Upper lobe of left lung (tissue), 4 donors: ENCODE results near the gene DBNDD1.

Experiments used
- CTCF ChIP-seq, 6 experiments: fragments of 450-650 bp in 4 of 6; fragments of 200-600 bp in 2 of 6; sonication (generic) in 2 of 6; IDR thresholded peaks; one replicate each; pipeline ENCODE4 v1.5.1; 2016 to 2019; ENCODE audit warnings: antibody characterized with exemption in 6 of 6
- EP300 ChIP-seq, 4 donors: sonication (generic); formaldehyde crosslinking; IDR thresholded peaks; one replicate each; pipeline ENCODE4 v1.5.1; 2017; ENCODE audit warnings: antibody characterized with exemption in 4 of 4, control low read depth in 2 of 4
- POLR2A ChIP-seq, 4 donors: fragments of 450-650 bp; IDR thresholded peaks; one replicate each; pipeline ENCODE4 v1.5.1; 2016 to 2017; ENCODE audit warnings: antibody characterized with exemption in 4 of 4, mild to moderate bottlenecking in 2 of 4
- POLR2AphosphoS5 ChIP-seq, 2 donors: sonication (generic); formaldehyde crosslinking; IDR thresholded peaks; one replicate each; pipeline ENCODE4 v1.5.1; 2017; ENCODE audit warnings: antibody characterized with exemption in 2 of 2

GRCh38 chr16:89993377-89993776 lies 25.9 kb downstream of the DBNDD1 start:
- no peak for TF ChIP-seq POLR2AphosphoS5 (IDR thresholded peaks at IDR 0.05)
- no peak for TF ChIP-seq CTCF (IDR thresholded peaks at IDR 0.05)
- no peak for TF ChIP-seq POLR2A (IDR thresholded peaks at IDR 0.05)
- no peak for TF ChIP-seq EP300 (IDR thresholded peaks at IDR 0.05)
